Measurements from ENCODE around the gene S100A2.
A peak's percentile ranks its signal among the peaks of the same experiment; 100 is the strongest.

Gene S100A2

GRCh38 chr1:153540394-153541361, 25.0 kb downstream of the S100A2 start, which contains the start of gene S100A5:
Gene S100A5, minus strand, starts transcription at chr1:153540934. Its CDS starts 743 bp downstream, at chr1:153540191.
- DNase-seq, result no peak
- Histone ChIP-seq H3K56ac (ENCODE audit: low read length) (no peak within 1 kb of the TSS), H3K4me3 (ENCODE audit: low read length) (no peak within 1 kb of the TSS), H3K79me1 (ENCODE audit: low read length) (no peaks in the 10 kb centered on the region), H3K27me3 (ENCODE audit: insufficient read depth, low read length, poor library complexity) (no peaks in the 10 kb centered on the region), H3K4me2 (ENCODE audit: low read length) (no peak within 1 kb of the TSS), H2BK120ac (ENCODE audit: low read depth, low read length) (no peak within 1 kb of the TSS), H3K4ac (ENCODE audit: low read depth, low read length) (no peak within 1 kb of the TSS), H3K36me3 (ENCODE audit: control insufficient read depth, insufficient read depth, low read length) (no peaks in the 10 kb centered on the region), H3K9ac (ENCODE audit: low read length) (no peak within 1 kb of the TSS), H3K4me1 (ENCODE audit: control insufficient read depth, low read depth, low read length) (peaks cover 11% of the 10 kb centered on the region), H3K27ac (ENCODE audit: low read depth, low read length) (no peak within 1 kb of the TSS), H3K18ac (ENCODE audit: low read length) (no peak within 1 kb of the TSS), H2AK5ac (ENCODE audit: low read length) (no peak within 1 kb of the TSS), H4K8ac (ENCODE audit: low read depth, low read length) (no peak within 1 kb of the TSS), H4K5ac (ENCODE audit: low read length) (no peak within 1 kb of the TSS), H2BK5ac (ENCODE audit: low read length) (no peak within 1 kb of the TSS), H3K23ac (ENCODE audit: low read length) (no peak within 1 kb of the TSS), H2BK15ac (replicated peaks; ENCODE audit: low read depth) (no peak within 1 kb of the TSS), H3K79me2 (ENCODE audit: control insufficient read depth, insufficient read depth, low read length) (no peaks in the 10 kb centered on the region)
- WGBS (ENCODE audit: extremely low coverage, insufficient coverage, low lambda C conversion rate), result no CpG with 5 or more reads among the region's 11 CpGs

- Histone ChIP-seq H3K4me2 (ENCODE audit: low read length) (no peak overlapping the region), H4K5ac (ENCODE audit: low read length) (no peak overlapping the region), H3K27me3 (ENCODE audit: insufficient read depth, low read length, poor library complexity) (no peaks in the 10 kb centered on the region), H3K4me1 (ENCODE audit: control insufficient read depth, low read depth, low read length) (peaks cover 3% of the 10 kb centered on the region), H2AK5ac (ENCODE audit: low read length) (no peak overlapping the region), H3K36me3 (ENCODE audit: control insufficient read depth, insufficient read depth, low read length) (no peaks in the 10 kb centered on the region), H3K23ac (ENCODE audit: low read length) (no peak overlapping the region), H3K4ac (ENCODE audit: low read depth, low read length) (no peak overlapping the region), H4K8ac (ENCODE audit: low read depth, low read length) (no peak overlapping the region), H3K18ac (ENCODE audit: low read length) (no peak overlapping the region), H3K4me3 (ENCODE audit: low read length) (no peak overlapping the region), H3K79me2 (ENCODE audit: control insufficient read depth, insufficient read depth, low read length) (no peaks in the 10 kb centered on the region), H3K56ac (ENCODE audit: low read length) (no peak overlapping the region), H2BK5ac (ENCODE audit: low read length) (no peak overlapping the region), H3K27ac (ENCODE audit: low read depth, low read length) (no peak overlapping the region), H2BK120ac (ENCODE audit: low read depth, low read length) (no peak overlapping the region), H3K9ac (ENCODE audit: low read length) (no peak overlapping the region), H2BK15ac (replicated peaks; ENCODE audit: low read depth) (no peak overlapping the region), H3K79me1 (ENCODE audit: low read length) (no peaks in the 10 kb centered on the region)
- no peak for DNase-seq
- WGBS (ENCODE audit: extremely low coverage, insufficient coverage, low lambda C conversion rate), result no CpG with 5 or more reads among the region's 4 CpGs
These were observed 26.1 kb downstream of the S100A2 start for GRCh38 chr1:153539395-153540093.

- Histone ChIP-seq H3K4me1 (ENCODE audit: control insufficient read depth, low read depth, low read length) (peaks cover 2% of the 10 kb centered on the region), H3K27ac (ENCODE audit: low read depth, low read length) (no peak overlapping the region), H3K4ac (ENCODE audit: low read depth, low read length) (no peak overlapping the region), H2BK120ac (ENCODE audit: low read depth, low read length) (no peak overlapping the region), H3K27me3 (ENCODE audit: insufficient read depth, low read length, poor library complexity) (no peaks in the 10 kb centered on the region), H3K79me1 (ENCODE audit: low read length) (no peaks in the 10 kb centered on the region), H2AK5ac (ENCODE audit: low read length) (no peak overlapping the region), H4K8ac (ENCODE audit: low read depth, low read length) (no peak overlapping the region), H3K18ac (ENCODE audit: low read length) (no peak overlapping the region), H3K4me3 (ENCODE audit: low read length) (no peak overlapping the region), H2BK15ac (replicated peaks; ENCODE audit: low read depth) (no peak overlapping the region), H3K36me3 (ENCODE audit: control insufficient read depth, insufficient read depth, low read length) (no peaks in the 10 kb centered on the region), H3K23ac (ENCODE audit: low read length) (no peak overlapping the region), H4K5ac (ENCODE audit: low read length) (no peak overlapping the region), H3K9ac (ENCODE audit: low read length) (peak overlapping the region; percentile 44), H3K79me2 (ENCODE audit: control insufficient read depth, insufficient read depth, low read length) (no peaks in the 10 kb centered on the region), H2BK5ac (ENCODE audit: low read length) (peak overlapping the region; percentile 65), H3K56ac (ENCODE audit: low read length) (peak overlapping the region; percentile 81), H3K4me2 (ENCODE audit: low read length) (no peak overlapping the region)
- no CpG with 5 or more reads among the region's 6 CpGs for WGBS (ENCODE audit: extremely low coverage, insufficient coverage, low lambda C conversion rate)
- peak; percentile 89 for DNase-seq
These were observed 27.3 kb downstream of the S100A2 start for GRCh38 chr1:153538315-153538821.

- Histone ChIP-seq H3K27me3 (ENCODE audit: insufficient read depth, low read length, poor library complexity) (no peaks in the 10 kb centered on the region), H4K8ac (ENCODE audit: low read depth, low read length) (no peak overlapping the region), H2BK120ac (ENCODE audit: low read depth, low read length) (no peak overlapping the region), H3K4ac (ENCODE audit: low read depth, low read length) (no peak overlapping the region), H2BK5ac (ENCODE audit: low read length) (no peak overlapping the region), H3K23ac (ENCODE audit: low read length) (no peak overlapping the region), H3K79me2 (ENCODE audit: control insufficient read depth, insufficient read depth, low read length) (no peaks in the 10 kb centered on the region), H3K9ac (ENCODE audit: low read length) (no peak overlapping the region), H3K56ac (ENCODE audit: low read length) (no peak overlapping the region), H3K36me3 (ENCODE audit: control insufficient read depth, insufficient read depth, low read length) (no peaks in the 10 kb centered on the region), H3K4me2 (ENCODE audit: low read length) (no peak overlapping the region), H2BK15ac (replicated peaks; ENCODE audit: low read depth) (no peak overlapping the region), H3K4me3 (ENCODE audit: low read length) (no peak overlapping the region), H2AK5ac (ENCODE audit: low read length) (no peak overlapping the region), H3K4me1 (ENCODE audit: control insufficient read depth, low read depth, low read length) (peaks cover 2% of the 10 kb centered on the region), H4K5ac (ENCODE audit: low read length) (no peak overlapping the region), H3K27ac (ENCODE audit: low read depth, low read length) (no peak overlapping the region), H3K79me1 (ENCODE audit: low read length) (no peaks in the 10 kb centered on the region), H3K18ac (ENCODE audit: low read length) (no peak overlapping the region)
- DNase-seq, result no peak
- WGBS (ENCODE audit: extremely low coverage, insufficient coverage, low lambda C conversion rate), result no CpG with 5 or more reads among the region's 6 CpGs
These were observed 28.3 kb downstream of the S100A2 start for GRCh38 chr1:153537376-153537730.

GRCh38 chr1:153536671-153537375, 28.8 kb downstream of the S100A2 start:
- Histone ChIP-seq H2BK120ac (ENCODE audit: low read depth, low read length) (no peak overlapping the region), H2AK5ac (ENCODE audit: low read length) (no peak overlapping the region), H3K36me3 (ENCODE audit: control insufficient read depth, insufficient read depth, low read length) (no peaks in the 10 kb centered on the region), H3K9ac (ENCODE audit: low read length) (no peak overlapping the region), H3K4me3 (ENCODE audit: low read length) (no peak overlapping the region), H3K79me2 (ENCODE audit: control insufficient read depth, insufficient read depth, low read length) (no peaks in the 10 kb centered on the region), H4K5ac (ENCODE audit: low read length) (peak overlapping the region; percentile 21), H3K27me3 (ENCODE audit: insufficient read depth, low read length, poor library complexity) (no peaks in the 10 kb centered on the region), H3K23ac (ENCODE audit: low read length) (no peak overlapping the region), H2BK15ac (replicated peaks; ENCODE audit: low read depth) (no peak overlapping the region), H3K79me1 (ENCODE audit: low read length) (no peaks in the 10 kb centered on the region), H3K27ac (ENCODE audit: low read depth, low read length) (no peak overlapping the region), H3K56ac (ENCODE audit: low read length) (peak overlapping the region; percentile 85), H3K4me2 (ENCODE audit: low read length) (no peak overlapping the region), H3K4ac (ENCODE audit: low read depth, low read length) (no peak overlapping the region), H3K4me1 (ENCODE audit: control insufficient read depth, low read depth, low read length) (peaks cover 2% of the 10 kb centered on the region), H2BK5ac (ENCODE audit: low read length) (no peak overlapping the region), H4K8ac (ENCODE audit: low read depth, low read length) (no peak overlapping the region), H3K18ac (ENCODE audit: low read length) (no peak overlapping the region)
- WGBS (ENCODE audit: extremely low coverage, insufficient coverage, low lambda C conversion rate), result no CpG with 5 or more reads among the region's 9 CpGs
- DNase-seq, result no peak
